GM19397 (cell line): ENCODE measurements around the gene KCNE1.
A peak's percentile ranks its signal among the peaks of the same experiment; 100 is the strongest.
"Not testable (repeated sequence)": the region's sequence is repeated elsewhere in the genome, so short reads cannot be mapped to it uniquely, and the experiment has no call there.

Experiments
- ATAC-seq: cut with Tn5 transposase; IDR thresholded peaks from one replicate; pipeline ENCODE4 v1.9.1; 2021; ENCODE audit warnings: mild to moderate bottlenecking, moderate library complexity; ENCODE audit not compliant: unreplicated experiment

The KCNE1 gene

GRCh38 chr21:34511787-34512455 is at the start of gene KCNE1:
Gene KCNE1, minus strand, starts transcription at chr21:34512210. Its CDS starts 62,576 bp downstream, at chr21:34449634.
- no peak for ATAC-seq

- no peak for ATAC-seq
Measured at GRCh38 chr21:34561806-34562205, 49.8 kb upstream of the KCNE1 start.

GRCh38 chr21:34560609-34561008 is 48.6 kb upstream of the KCNE1 start:
- no peak for ATAC-seq

- ATAC-seq, result no peak
Measured at GRCh38 chr21:34560021-34560420, 48.0 kb upstream of the KCNE1 start.

GRCh38 chr21:34559089-34559631 is 47.1 kb upstream of the KCNE1 start:
- no peak for ATAC-seq

GRCh38 chr21:34558166-34558565 is 46.2 kb upstream of the KCNE1 start:
- no peak for ATAC-seq

- no peak for ATAC-seq
Measured at GRCh38 chr21:34557261-34557660, 45.3 kb upstream of the KCNE1 start.

GRCh38 chr21:34554670-34555069 is 42.7 kb upstream of the KCNE1 start:
- not testable (repeated sequence) for ATAC-seq

- ATAC-seq, result no peak
Measured at GRCh38 chr21:34554227-34554626, 42.2 kb upstream of the KCNE1 start.

GRCh38 chr21:34553151-34553952 is 41.3 kb upstream of the KCNE1 start:
- no peak for ATAC-seq

- ATAC-seq, result no peak
Measured at GRCh38 chr21:34552360-34553098, 40.5 kb upstream of the KCNE1 start.

- no peak for ATAC-seq
Measured at GRCh38 chr21:34550182-34550799, 38.3 kb upstream of the KCNE1 start.

GRCh38 chr21:34548781-34549376 is 36.9 kb upstream of the KCNE1 start:
- ATAC-seq, result no peak

GRCh38 chr21:34546542-34546941 is 34.5 kb upstream of the KCNE1 start:
- ATAC-seq, result no peak

GRCh38 chr21:34545079-34545884 is 33.3 kb upstream of the KCNE1 start:
- ATAC-seq, result peak; percentile 83

- ATAC-seq, result no peak
Measured at GRCh38 chr21:34544032-34544496, 32.1 kb upstream of the KCNE1 start.

GRCh38 chr21:34543017-34543416 is 31.0 kb upstream of the KCNE1 start:
- no peak for ATAC-seq

GRCh38 chr21:34540206-34540605 is 28.2 kb upstream of the KCNE1 start:
- no peak for ATAC-seq

- ATAC-seq, result no peak
Measured at GRCh38 chr21:34537838-34538237, 25.8 kb upstream of the KCNE1 start.

- no peak for ATAC-seq
Measured at GRCh38 chr21:34536820-34537219, 24.8 kb upstream of the KCNE1 start.
